Adrenal gland (tissue), 5 donors: ENCODE data around the gene TNS3.

Source experiments
- POLR2A ChIP-seq, 2 donors: fragments of 450-650 bp; IDR thresholded peaks; one replicate each; pipeline ENCODE4 v1.6.1; 2017; ENCODE audit warnings: antibody characterized with exemption in 2 of 2, mild to moderate bottlenecking in 2 of 2, moderate library complexity in 1 of 2
- TF ChIP-seq, protein P1 (sequence below), 6 experiments: fragments of 450-650 bp in 4 of 6; fragments of 200-600 bp in 2 of 6; sonication (generic) in 1 of 6; IDR thresholded peaks; 1 replicate in 5 of 6; 2 replicates in 1 of 6; pipeline versions ENCODE4 v1.5.1 to v1.8.0; 2016 to 2021; ENCODE audit warnings: antibody characterized with exemption in 6 of 6, mild to moderate bottlenecking in 2 of 6, moderate library complexity in 1 of 6
- donor health status: DM: no; HTN: no; CAD: no.

DNA sequence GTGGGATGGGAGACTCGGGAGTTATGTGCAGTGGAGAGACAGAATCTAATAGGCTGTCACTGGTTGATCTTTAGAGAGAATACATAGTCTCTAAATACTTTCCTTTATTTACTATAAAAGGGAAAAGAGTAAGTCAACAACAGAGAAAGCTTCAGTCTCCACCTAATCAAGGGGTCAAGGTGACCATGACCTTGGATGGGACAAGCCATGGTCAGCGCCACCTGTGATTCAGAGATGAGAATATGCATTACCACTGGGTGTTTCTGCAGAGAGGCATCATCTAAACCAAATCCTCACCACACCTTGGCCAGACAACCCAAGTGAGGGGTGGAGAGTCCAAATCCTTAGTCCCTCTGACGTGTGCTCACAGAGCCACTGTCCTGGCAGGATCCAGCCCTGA, 39.9 kb downstream of the TNS3 start:
- TF ChIP-seq, protein P1, sequence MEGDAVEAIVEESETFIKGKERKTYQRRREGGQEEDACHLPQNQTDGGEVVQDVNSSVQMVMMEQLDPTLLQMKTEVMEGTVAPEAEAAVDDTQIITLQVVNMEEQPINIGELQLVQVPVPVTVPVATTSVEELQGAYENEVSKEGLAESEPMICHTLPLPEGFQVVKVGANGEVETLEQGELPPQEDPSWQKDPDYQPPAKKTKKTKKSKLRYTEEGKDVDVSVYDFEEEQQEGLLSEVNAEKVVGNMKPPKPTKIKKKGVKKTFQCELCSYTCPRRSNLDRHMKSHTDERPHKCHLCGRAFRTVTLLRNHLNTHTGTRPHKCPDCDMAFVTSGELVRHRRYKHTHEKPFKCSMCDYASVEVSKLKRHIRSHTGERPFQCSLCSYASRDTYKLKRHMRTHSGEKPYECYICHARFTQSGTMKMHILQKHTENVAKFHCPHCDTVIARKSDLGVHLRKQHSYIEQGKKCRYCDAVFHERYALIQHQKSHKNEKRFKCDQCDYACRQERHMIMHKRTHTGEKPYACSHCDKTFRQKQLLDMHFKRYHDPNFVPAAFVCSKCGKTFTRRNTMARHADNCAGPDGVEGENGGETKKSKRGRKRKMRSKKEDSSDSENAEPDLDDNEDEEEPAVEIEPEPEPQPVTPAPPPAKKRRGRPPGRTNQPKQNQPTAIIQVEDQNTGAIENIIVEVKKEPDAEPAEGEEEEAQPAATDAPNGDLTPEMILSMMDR (IDR thresholded peaks at IDR 0.05) = no peak
- TF ChIP-seq POLR2A (IDR thresholded peaks at IDR 0.05) = no peak
